CD4-positive, CD25-positive, alpha-beta regulatory T cell (primary cell): Measurements from ENCODE around the gene LILRB3. TPM values are rescaled to one million over a fixed set of nuclear protein-coding genes. Genes with fewer than 3 reads are reported as not detected.

Source experiments
- ATAC-seq, 2 donors: fragments of 150-1000 bp; cut with Tn5 transposase; one replicate each; pipeline ENCODE4 v1.10.0; 2021; ENCODE audit warnings: low read depth in 2 of 2, moderate number of reproducible peaks in 2 of 2, moderate library complexity in 1 of 2
- DNase-seq, 3 donors: peaks; one replicate each; pipeline versions ENCODE4 v3.0.0 to v3.0.0-alpha.2; 2012 to 2022; ENCODE audit warnings: mixed read lengths in 1 of 3
- H3K27ac ChIP-seq: one replicate; pipeline ENCODE4 v1.7.0; 2013; ENCODE audit warnings: mild to moderate bottlenecking, low read length; ENCODE audit not compliant: insufficient read depth, poor library complexity, severe bottlenecking
- H3K27me3 ChIP-seq: one replicate; pipeline ENCODE4 v1.7.0; 2013; ENCODE audit warnings: low read length; ENCODE audit not compliant: control insufficient read depth, insufficient read depth
- H3K36me3 ChIP-seq: one replicate; pipeline ENCODE4 v1.7.0; 2013; ENCODE audit warnings: mild to moderate bottlenecking, low read length, moderate library complexity; ENCODE audit not compliant: control insufficient read depth, insufficient read depth
- H3K4me1 ChIP-seq: 2 replicates; pipeline ENCODE4 v1.7.0; 2013; ENCODE audit warnings: mild to moderate bottlenecking, low read length; ENCODE audit not compliant: insufficient read depth, control insufficient read depth, poor library complexity, severe bottlenecking
- H3K4me3 ChIP-seq: one replicate; pipeline ENCODE4 v1.7.0; 2013; ENCODE audit warnings: low read depth, mild to moderate bottlenecking, low read length, moderate library complexity
- H3K9me3 ChIP-seq, 2 experiments: 1 replicate in 1 of 2; 2 replicates in 1 of 2; pipeline ENCODE4 v1.7.0; 2013; ENCODE audit warnings: low read length in 2 of 2, mild to moderate bottlenecking in 1 of 2, moderate library complexity in 1 of 2; ENCODE audit not compliant: control insufficient read depth in 2 of 2
- H3K27ac Mint-ChIP-seq, 3 donors: one replicate each; pipeline ENCODE4 v1.8.0; 2020 to 2022; ENCODE audit warnings: mild to moderate bottlenecking in 3 of 3, mixed read lengths in 3 of 3, moderate library complexity in 2 of 3
- H3K27me3 Mint-ChIP-seq: one replicate; pipeline ENCODE4 v1.8.0; 2022; ENCODE audit warnings: mild to moderate bottlenecking, mixed read lengths
- H3K36me3 Mint-ChIP-seq: one replicate; pipeline ENCODE4 v1.8.0; 2020; ENCODE audit warnings: mixed read lengths
- H3K4me1 Mint-ChIP-seq, 4 donors: one replicate each; pipeline ENCODE4 v1.8.0; 2020 to 2022; ENCODE audit warnings: mixed read lengths in 4 of 4, mild to moderate bottlenecking in 1 of 4
- H3K4me3 Mint-ChIP-seq, 4 donors: one replicate each; pipeline ENCODE4 v1.8.0; 2020 to 2022; ENCODE audit warnings: mild to moderate bottlenecking in 4 of 4, mixed read lengths in 4 of 4, moderate library complexity in 3 of 4
- H3K9me3 Mint-ChIP-seq, 7 donors: one replicate each; pipeline ENCODE4 v1.8.0; 2020 to 2022; ENCODE audit warnings: mixed read lengths in 7 of 7, mild to moderate bottlenecking in 3 of 7, moderate library complexity in 2 of 7
- polyA plus RNA-seq, 4 donors: library from polyadenylated mRNA; unstranded; fragments of 300-500 nt; fragmentation: Illumina TruSeq; gene quantifications; one replicate each; pipeline ENCODE4 v1.2.3, GENCODE V29; 2021
- total RNA-seq: library from RNA; stranded (reverse); gene quantifications from one replicate; pipeline ENCODE4 v1.2.3, GENCODE V29; 2022

The LILRB3 gene
- total and polyA plus RNA-seq, 5 donors from 2014 or later: 0.07 to 4.1 (median 0.41) TPM; not detected in 1

GRCh38 chr19:54257116-54257480, 34.3 kb upstream of the LILRB3 start, which contains the start of gene LILRB5:
LILRB5 (minus strand) TSS chr19:54257273; CDS start chr19:54257193, 80 bp downstream.
- H3K9me3 ChIP-seq: no peaks in the 10 kb centered on the region
- H3K4me1 Mint-ChIP-seq: no peaks in the 10 kb centered on the region
- DNase-seq (no peak), ATAC-seq (no peak)
- H3K9me3 Mint-ChIP-seq: no peaks in the 10 kb centered on the region
- H3K36me3 Mint-ChIP-seq: no peaks in the 10 kb centered on the region
- no peaks in the 10 kb centered on the region for H3K27me3 ChIP-seq
- no peak within 1 kb of the TSS for H3K4me3 Mint-ChIP-seq
- no peak within 1 kb of the TSS for H3K27ac Mint-ChIP-seq
- no peaks in the 10 kb centered on the region for H3K36me3 ChIP-seq
- no peaks in the 10 kb centered on the region for H3K4me1 ChIP-seq
- no peak within 1 kb of the TSS for H3K27ac ChIP-seq
- no peak within 1 kb of the TSS for H3K4me3 ChIP-seq
- no peaks in the 10 kb centered on the region for H3K27me3 Mint-ChIP-seq

DNA sequence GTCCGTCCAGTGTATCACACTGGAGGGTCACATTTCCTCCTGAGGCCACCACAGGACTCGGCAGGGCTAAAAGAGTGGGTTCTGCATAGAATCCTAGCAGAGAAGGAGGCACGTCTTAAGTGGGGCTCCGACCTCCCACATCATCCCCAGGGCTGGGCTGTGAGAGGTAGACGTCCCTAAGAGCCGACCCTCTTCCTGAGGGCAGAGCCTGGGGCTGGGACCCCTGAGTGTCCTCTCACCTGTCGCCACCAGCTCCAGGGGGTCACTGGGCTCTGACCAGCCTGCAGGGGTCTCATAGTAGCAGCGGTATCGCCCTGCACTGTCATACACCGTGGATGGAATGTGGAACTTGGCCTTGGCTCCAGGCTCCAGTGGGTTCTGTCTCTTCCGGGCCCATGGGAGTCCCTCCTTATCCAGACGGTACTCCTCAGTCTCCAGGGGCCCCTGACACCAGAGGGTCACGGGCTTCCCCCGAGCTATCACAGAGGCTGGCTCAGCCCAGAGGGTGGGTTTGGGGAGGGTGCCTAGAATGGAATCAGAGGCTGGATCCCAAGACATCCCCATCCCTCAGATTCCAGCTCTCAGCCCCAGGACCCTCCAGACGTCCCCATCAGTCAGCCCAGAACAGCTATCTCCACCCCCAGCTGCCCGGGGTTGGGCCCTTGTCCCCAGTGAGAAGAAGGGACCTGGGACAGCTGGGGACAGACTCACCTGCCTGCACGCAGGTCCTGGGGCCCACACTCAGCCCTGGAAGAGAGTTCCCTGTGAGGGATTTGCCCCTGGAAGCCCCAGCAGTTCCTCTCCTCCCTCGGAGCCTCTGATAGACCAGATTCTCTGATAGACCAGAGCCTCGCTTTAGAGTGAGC, 33.7 kb upstream of the LILRB3 start:
- no peaks in the 10 kb centered on the region for H3K9me3 ChIP-seq
- Mint-ChIP-seq H3K9me3 (no peaks in the 10 kb centered on the region), H3K4me1 (no peaks in the 10 kb centered on the region), H3K27ac (no peak overlapping the region), H3K36me3 (no peaks in the 10 kb centered on the region), H3K27me3 (no peaks in the 10 kb centered on the region), H3K4me3 (no peak overlapping the region)
- no peaks in the 10 kb centered on the region for H3K27me3 ChIP-seq
- H3K27ac ChIP-seq: no peak overlapping the region
- no peaks in the 10 kb centered on the region for H3K4me1 ChIP-seq
- no peak overlapping the region for H3K4me3 ChIP-seq
- H3K36me3 ChIP-seq: no peaks in the 10 kb centered on the region
- ATAC-seq (no peak), DNase-seq (no peak)

GRCh38 chr19:54255105-54255775, 32.4 kb upstream of the LILRB3 start:
- H3K27me3 ChIP-seq: no peaks in the 10 kb centered on the region
- Mint-ChIP-seq H3K27me3 (no peaks in the 10 kb centered on the region), H3K27ac (no peak overlapping the region), H3K9me3 (no peaks in the 10 kb centered on the region), H3K4me3 (no peak overlapping the region), H3K36me3 (no peaks in the 10 kb centered on the region), H3K4me1 (no peaks in the 10 kb centered on the region)
- no peak overlapping the region for H3K4me3 ChIP-seq
- no peaks in the 10 kb centered on the region for H3K9me3 ChIP-seq
- H3K27ac ChIP-seq: no peak overlapping the region
- ATAC-seq: no peak
- no peaks in the 10 kb centered on the region for H3K36me3 ChIP-seq
- DNase-seq: no peak
- H3K4me1 ChIP-seq: no peaks in the 10 kb centered on the region

DNA sequence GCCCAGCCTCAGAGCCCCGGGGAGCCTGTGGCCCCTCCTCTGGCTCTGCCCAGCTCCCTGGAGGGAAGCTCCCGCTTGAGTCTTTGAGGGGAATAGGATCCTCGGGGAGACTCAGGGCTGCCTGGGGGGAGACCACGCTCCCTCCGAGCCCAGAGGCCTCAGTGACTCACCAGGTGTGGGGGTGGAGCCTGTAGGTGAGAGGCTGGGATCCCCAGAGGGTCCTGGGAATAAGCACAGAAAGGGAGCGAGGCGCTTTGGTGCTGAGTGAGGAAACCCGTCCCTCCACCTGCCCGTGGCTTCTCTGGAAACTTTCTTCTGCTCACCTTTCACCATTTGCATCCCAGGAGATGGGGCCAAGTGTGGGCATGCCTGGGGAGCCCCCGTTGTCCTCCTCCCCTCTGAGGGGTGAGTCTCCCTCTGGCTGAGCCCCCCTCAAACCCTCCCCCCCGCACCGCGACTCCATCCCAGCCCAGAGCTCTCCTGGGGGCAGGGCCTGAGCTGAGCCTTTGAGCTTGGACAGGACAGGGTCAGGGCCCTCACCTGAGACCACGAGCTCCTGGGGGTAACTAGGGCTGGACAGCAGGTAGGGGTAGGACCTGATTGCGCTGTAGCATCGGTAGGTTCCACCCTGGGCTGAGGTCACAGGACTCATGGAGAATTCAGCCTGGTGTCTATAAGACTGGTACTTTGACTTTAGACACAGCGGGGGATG, 31.5 kb upstream of the LILRB3 start:
- H3K9me3 ChIP-seq: no peaks in the 10 kb centered on the region
- no peak overlapping the region for H3K27ac ChIP-seq
- DNase-seq (no peak), ATAC-seq (no peak)
- Mint-ChIP-seq H3K27me3 (no peaks in the 10 kb centered on the region), H3K4me1 (no peaks in the 10 kb centered on the region), H3K4me3 (no peak overlapping the region), H3K9me3 (no peaks in the 10 kb centered on the region), H3K27ac (no peak overlapping the region), H3K36me3 (no peaks in the 10 kb centered on the region)
- no peaks in the 10 kb centered on the region for H3K4me1 ChIP-seq
- no peak overlapping the region for H3K4me3 ChIP-seq
- H3K27me3 ChIP-seq: no peaks in the 10 kb centered on the region
- no peaks in the 10 kb centered on the region for H3K36me3 ChIP-seq

GRCh38 chr19:54253331-54254194, 30.8 kb upstream of the LILRB3 start:
- ATAC-seq (no peak), DNase-seq (no peak)
- Mint-ChIP-seq H3K4me3 (no peak overlapping the region), H3K4me1 (no peaks in the 10 kb centered on the region), H3K27me3 (no peaks in the 10 kb centered on the region), H3K9me3 (no peaks in the 10 kb centered on the region), H3K27ac (no peak overlapping the region), H3K36me3 (no peaks in the 10 kb centered on the region)
- Histone ChIP-seq H3K9me3 (no peaks in the 10 kb centered on the region), H3K4me3 (no peak overlapping the region), H3K27ac (no peak overlapping the region), H3K27me3 (no peaks in the 10 kb centered on the region), H3K36me3 (no peaks in the 10 kb centered on the region), H3K4me1 (no peaks in the 10 kb centered on the region)

GRCh38 chr19:54252845-54253244, 30.0 kb upstream of the LILRB3 start:
- H3K27ac Mint-ChIP-seq: no peak overlapping the region
- DNase-seq (no peak), ATAC-seq (no peak)
- H3K9me3 Mint-ChIP-seq: no peaks in the 10 kb centered on the region
- H3K27me3 Mint-ChIP-seq: no peaks in the 10 kb centered on the region
- H3K4me1 Mint-ChIP-seq: peaks cover 0 to 7% (median 1%) of the 10 kb centered on the region in 4 donors
- H3K4me1 ChIP-seq: peaks cover 4% of the 10 kb centered on the region
- no peak overlapping the region for H3K4me3 Mint-ChIP-seq
- H3K9me3 ChIP-seq: no peaks in the 10 kb centered on the region
- H3K36me3 ChIP-seq: no peaks in the 10 kb centered on the region
- H3K4me3 ChIP-seq: no peak overlapping the region
- no peaks in the 10 kb centered on the region for H3K27me3 ChIP-seq
- H3K36me3 Mint-ChIP-seq: no peaks in the 10 kb centered on the region
- no peak overlapping the region for H3K27ac ChIP-seq

DNA sequence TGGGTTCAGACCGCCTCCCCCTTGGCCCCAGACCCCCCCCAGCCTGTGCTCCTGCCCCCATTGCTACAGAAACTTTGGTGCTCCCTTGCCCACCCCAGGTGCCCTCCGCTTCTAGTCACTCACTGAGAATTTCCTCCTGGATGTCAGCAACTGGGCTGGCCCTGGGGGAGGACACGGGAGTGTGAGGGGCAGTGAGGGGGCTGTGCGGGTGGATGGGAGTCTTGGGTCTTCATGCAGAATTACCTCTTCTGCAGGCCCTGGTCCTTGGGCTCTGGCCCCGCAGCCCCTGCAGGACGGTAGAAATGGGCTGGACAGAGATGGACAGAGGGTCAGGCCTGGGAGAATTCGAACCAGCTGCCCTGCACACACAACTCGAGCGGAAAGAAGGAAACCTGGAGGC, 29.4 kb upstream of the LILRB3 start:
- H3K27ac ChIP-seq: no peak overlapping the region
- H3K36me3 Mint-ChIP-seq: no peaks in the 10 kb centered on the region
- no peak overlapping the region for H3K4me3 ChIP-seq
- ATAC-seq: no peak
- H3K9me3 Mint-ChIP-seq: no peaks in the 10 kb centered on the region
- no peak for DNase-seq
- peaks cover 0 to 11% (median 2%) of the 10 kb centered on the region in 4 donors for H3K4me1 Mint-ChIP-seq
- no peaks in the 10 kb centered on the region for H3K27me3 Mint-ChIP-seq
- H3K27ac Mint-ChIP-seq: no peak overlapping the region
- H3K27me3 ChIP-seq: no peaks in the 10 kb centered on the region
- H3K9me3 ChIP-seq: no peaks in the 10 kb centered on the region
- no peak overlapping the region for H3K4me3 Mint-ChIP-seq
- H3K36me3 ChIP-seq: no peaks in the 10 kb centered on the region
- H3K4me1 ChIP-seq: peaks cover 7% of the 10 kb centered on the region
